GM21786 (cell line): Measurements from ENCODE around the gene JARID2.

ENCODE experiments used
- ATAC-seq: cut with Tn5 transposase; IDR thresholded peaks from one replicate; pipeline ENCODE4 v1.9.1; 2021; ENCODE audit not compliant: unreplicated experiment

The JARID2 gene

DNA sequence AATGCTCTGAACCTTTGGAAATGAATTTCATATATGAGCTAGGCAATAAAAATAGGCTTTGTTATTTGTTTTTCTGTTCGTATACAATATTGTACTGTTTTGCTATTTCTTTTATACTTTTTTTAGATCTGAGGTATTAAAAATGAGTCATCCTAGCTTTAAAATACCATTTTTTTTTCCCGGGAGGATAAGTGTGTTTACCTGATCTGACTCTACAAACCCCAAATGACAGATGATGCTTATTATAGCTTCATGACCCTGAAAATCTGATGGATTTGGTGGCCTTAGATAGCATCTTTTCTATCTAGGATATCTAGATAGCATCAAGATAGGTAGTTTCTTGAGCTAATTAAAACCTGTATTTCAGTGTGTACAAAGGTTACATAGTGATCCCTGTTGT, 210.6 kb downstream of the JARID2 start:
- no peak for ATAC-seq

DNA sequence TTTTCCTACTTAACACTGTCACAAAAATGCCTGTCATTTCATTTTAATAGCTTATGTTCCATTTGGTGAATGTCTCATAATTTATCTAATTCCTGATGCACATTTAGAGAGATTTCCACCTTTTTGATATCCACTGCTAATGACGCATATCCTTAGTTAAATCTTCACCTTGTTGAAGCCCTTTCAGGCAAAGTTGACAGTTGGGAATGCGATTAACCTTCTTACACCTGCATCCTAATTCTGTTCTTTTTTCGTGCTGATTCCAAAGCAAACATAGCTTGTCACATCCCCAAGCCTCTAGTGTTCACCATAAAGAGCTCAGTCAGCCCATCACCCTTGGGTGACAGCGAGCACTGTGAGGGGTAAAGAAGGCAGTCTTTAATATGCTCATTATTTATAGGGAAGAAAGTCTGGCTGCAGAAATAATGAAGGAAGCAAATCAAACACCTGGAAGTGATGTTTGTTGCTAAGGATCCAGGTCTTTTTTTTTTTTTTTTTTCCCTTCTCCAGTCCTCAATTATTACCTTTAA, 211.3 kb downstream of the JARID2 start:
- ATAC-seq = no peak

DNA sequence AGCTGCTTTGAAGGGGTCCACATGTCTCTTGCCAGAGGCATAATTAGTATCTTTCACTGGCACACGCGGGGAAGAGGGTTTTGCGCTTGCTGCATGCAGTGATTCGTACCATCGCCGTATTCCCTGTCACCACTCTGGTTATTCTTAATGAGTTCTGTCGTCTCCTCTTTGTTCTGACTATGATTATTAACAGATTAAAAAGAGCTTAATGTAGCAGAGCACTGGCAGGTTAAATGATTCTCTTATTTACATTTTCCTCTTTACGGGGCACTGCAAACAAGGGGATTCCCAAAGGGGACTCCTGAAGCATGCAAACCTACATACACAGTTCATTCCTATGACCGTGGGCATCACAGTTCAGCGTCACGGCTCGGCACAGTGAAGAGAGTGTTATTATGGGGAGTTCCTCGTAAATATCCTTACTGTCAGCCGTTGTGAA, 212.2 kb downstream of the JARID2 start:
- peak; percentile 62 for ATAC-seq

DNA sequence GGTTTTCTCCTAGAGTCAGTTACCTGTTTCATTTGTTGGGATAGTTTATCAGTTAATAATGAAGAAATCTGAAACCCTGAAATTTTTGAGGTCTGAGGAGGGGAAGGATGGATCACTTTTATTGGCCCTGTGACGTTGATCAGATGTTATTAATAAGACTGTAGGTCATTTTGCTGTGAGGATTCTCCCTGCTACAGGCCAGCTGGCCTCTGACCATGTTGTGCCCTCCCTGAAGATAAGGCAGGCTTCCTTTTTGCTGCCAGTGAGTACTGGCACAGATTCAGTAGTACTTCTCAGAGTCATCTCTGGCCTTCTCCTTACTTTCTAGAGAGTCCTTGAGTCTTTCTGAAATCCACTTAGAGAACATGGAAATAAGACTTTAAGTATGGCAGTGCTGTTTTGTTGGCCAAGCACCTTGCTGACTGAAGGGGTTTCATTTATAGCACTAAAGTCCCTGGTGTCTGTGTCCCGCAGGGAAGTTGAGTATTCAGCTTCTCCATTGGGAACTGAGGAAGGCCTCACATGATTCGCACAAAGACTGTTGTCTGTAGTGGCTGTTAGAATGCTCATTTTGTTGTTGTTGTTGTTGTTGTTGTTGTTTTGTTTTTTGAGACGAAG, 214.3 kb downstream of the JARID2 start:
- ATAC-seq = no peak

DNA sequence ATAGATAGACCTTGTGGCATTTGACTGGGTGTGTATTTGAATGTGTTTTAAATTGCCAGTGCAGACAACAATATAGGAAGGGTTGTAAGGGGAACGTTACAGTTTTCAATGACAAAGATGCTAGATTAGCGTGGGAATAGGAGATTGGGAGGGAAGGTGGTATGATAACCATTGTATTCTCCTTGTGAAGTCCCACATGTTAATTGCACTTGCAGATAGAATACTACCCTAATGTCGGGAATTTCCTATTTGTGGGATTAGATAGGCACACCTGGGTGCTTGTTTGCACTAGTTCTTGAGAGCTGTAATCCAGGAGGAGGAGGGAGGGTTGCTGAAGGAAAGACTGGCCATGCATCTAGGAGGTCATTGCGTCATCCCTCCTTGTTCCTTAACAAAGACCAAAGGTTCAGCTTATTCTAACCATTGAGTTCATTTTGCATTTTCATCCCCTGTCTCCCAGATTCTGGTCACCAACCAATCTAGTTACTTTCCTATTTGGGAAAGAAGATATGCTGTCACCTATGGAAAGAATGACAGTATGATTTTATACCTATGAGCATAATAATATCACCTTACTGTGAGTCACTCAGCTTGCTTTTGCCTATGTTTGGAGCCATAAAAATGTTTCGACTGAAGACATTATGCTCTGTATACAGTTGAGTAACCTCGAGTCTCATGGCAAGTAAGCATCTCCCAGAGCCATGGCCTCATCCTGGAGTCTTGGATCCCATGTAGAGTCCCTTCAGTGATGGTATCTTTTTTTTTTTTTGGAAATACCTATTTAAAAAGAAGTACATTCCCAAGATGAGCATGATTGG, 215.5 kb downstream of the JARID2 start:
- ATAC-seq = no peak

DNA sequence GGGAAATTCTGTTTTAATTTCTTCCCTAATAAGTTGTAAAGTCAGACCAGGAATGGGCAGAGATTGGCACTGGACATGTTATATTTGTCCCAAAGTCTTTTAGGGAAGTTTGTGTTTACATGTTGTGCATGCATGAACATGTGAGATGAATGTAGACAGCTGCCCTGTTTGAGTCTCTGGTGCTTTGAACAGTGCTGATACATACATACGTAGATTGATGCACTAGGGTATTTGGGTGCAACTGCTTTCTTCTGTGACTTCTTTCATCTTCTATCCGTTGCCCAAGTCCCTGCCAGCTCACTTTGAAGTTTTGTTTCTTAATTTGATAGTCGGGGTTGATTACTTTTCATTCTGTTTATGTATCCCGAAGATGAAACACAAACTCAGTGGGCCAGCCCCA, 216.4 kb downstream of the JARID2 start:
- no peak for ATAC-seq

DNA sequence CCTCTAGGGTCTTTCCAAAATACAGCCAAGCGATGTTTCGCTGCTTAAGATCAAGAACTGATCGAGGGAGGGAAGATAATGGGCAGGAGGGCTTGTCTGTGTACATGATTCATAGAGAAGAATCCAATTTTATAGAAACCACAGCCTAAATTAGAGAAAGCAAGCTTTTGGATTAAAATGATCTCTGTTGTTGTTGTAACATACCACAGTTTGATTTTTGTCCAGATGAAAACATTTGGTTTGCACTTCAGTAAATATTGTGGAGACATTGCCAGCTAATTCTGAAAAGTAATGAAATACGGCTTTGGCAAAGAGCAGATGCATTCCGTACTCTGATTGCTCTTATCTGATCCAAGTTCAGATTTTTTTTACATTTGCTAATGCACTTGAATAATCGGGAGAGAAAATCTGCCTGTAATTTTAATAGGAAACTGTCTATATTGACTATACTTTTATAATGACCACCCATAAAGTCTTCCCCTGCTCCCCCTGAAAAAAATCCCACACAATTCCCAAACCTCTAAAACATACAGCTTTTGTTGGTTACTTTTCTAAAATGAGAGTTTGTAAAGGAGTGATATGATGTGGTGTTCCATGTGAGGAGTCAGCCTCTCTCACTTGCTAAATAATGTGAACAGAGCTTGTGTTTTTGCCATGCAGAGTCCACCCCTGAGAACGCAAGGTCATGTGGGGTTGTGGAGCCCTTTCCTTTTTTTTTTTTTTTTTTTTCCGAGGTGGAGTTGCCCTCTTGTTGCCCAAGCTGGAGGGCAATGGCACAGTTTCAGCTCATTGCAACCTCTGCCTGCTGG, 217.1 kb downstream of the JARID2 start:
- no peak for ATAC-seq

DNA sequence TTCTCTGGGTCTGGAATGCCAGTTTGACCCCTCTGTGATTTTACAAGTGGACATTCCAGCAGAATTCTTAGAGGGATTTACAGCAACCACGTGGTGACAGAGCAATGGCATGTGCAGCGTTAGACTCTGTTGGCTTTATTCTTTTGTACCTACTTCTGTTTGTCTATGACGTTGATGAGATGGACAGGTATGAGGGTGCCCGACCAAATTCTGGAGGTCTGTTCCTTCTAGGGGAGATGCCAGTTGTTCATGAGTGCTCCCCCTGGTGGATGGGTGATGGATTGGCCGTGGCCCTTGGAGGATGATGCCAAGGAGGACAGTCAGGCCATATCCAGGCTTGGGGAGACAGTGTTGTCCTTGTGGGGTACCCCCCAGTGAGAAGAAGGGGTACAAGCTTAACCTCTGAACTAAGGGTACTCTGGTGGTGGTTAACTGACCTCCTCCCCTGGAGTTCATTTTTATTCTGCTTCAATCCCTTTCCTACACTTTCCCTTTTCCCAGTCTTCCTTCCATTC, 218.4 kb downstream of the JARID2 start:
- ATAC-seq = no peak

DNA sequence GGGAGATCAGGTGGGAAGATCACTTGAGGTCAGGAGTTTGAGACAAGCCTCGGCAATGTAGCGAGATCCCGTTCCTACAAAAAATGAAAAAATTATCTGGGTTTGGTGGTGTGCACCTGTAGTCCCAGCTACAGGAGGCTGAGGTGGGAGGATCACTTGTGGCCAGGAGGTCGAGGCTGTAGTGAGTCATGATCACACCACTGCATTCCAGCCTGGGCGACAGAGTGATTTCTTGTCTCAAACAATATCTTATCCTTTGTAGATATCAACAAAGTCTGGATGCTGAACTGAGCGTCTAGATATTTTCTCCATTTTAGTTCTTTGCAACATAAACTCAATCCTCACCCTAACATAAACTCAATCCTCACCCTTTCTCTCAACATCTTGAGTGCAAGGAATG, 219.3 kb downstream of the JARID2 start:
- ATAC-seq = no peak

DNA sequence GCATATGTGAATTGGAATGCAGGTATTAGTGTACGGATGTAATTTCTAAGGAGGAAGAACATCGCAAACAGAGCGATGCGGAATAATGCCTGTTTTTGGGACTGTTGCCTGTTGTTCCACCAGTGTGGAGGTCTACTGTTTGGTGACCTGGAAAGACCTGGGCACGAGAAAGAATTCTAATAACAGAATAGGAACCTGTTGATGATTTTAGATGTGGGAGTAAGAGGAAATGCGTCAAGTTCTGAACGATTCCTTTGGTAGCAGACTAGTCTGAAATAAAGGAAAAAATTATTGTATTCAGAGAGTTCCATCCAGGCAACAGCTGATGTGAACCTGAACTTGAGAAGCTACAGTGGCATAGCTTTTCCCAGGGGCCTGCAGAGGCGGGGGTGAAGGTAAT, 224.9 kb downstream of the JARID2 start:
- ATAC-seq = no peak

DNA sequence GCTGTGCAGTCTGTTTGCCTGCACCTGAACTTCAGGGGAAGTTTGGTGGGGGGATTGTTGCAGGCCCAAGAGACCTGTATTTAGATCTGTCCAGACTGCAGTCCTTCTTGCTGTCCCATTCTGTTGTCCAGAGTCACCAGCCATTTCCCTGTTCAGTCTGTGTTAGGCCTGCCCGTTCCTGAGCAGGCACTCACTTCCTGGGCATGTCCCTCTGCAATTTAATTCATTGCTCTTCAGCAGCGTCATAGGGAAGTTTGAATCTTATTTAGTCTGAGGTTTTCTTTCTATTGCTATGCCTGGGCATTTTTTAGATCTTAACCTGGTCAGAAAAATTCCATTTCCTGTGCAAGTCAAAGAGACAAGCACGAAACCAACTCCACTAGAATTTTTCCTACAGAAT, 226.8 kb downstream of the JARID2 start:
- ATAC-seq = no peak

DNA sequence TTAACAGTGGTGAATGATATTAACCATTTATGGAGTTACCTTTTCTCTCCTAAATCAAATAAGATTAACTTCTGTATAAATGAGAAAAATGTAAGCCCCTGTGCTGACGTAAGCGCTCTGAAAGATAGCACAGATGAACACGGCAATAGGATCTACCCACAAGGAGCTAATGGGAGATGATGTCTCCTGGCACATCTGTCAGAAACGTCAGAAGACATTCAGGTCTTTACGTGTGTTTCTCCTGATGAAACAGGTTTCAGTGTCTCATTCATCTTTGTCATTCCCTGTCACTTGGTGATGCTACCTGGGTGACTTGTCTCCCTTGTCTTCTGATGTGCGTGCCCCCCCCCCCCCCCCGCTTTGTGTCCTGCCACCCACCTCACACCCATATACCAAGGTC, 227.3 kb downstream of the JARID2 start:
- no peak for ATAC-seq

DNA sequence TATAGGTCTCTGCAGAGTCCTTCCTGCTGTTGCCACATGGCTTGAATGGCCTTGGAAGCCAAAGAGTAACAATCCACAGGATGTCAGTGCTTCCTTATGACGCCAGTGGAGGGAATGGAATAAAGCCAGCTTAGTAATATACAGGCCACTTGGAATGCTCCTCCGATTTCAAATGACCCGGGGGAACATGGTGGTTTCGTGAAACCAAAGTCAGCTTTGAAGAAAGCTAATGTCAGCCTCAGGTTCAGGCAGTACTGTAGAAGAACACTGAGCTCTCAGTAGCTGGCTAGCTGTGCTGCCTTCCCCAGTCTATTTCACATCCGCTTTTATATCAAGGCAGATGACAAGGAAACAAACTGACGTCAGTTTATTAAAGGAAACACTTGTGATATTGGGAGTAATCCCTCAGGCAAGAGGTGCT, 227.9 kb downstream of the JARID2 start:
- ATAC-seq = no peak

DNA sequence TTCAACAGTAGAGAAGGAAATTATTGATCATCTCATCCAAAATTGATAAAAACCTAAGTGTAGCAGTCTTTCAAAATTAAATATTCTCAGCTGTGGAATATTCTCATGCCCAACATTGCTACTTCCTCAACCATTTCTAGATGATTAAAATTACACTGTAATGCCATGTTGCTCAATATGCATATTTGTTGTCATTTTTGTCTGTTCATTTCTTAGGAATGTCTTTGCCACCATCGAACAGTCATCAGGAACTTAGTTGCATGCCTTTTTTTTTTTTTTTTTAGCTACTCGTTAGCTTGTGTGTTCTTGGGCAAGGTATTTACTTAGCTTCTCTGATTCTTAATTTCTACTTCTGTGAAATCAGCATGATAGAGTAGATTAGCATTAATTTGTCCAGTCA, 228.3 kb downstream of the JARID2 start:
- no peak for ATAC-seq

DNA sequence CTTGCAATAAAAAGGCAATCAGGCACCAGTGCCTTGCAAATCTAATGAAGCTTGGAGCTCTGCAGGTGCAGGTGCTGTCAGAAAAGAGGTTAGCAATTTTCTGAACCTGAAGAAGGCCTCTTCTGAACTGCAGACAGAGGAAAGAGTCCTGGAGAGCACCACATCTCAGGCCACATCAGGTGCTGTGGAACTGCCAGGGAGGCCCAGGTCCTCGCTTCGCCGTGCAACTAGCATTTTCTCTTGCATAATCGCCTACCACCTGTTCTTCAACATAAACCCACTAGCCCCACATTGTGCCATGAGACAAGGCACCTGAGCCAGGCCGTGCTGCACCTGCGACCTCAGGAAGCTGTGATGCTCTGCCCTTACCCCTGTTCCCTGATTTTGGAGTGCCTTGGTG, 229.4 kb downstream of the JARID2 start:
- ATAC-seq = no peak

DNA sequence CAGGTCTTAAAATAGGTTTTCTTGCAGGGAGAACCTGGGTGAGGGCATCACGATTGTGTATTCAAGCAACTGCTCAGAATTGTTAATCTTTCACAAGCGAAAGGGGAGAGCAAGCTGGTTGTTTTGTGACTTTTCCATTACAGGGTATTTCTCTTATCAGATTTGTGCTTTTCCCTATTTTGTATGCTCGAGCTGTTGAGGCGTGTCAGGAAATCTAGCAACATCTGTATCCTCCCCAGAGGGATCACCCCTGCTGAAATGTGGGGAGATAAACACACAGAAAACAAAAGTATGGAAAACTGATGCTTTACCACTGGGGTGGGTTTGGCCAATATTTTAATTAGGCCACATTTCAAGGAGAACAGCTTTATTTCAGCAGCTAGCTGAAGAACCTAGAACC, 230.0 kb downstream of the JARID2 start:
- ATAC-seq = no peak

DNA sequence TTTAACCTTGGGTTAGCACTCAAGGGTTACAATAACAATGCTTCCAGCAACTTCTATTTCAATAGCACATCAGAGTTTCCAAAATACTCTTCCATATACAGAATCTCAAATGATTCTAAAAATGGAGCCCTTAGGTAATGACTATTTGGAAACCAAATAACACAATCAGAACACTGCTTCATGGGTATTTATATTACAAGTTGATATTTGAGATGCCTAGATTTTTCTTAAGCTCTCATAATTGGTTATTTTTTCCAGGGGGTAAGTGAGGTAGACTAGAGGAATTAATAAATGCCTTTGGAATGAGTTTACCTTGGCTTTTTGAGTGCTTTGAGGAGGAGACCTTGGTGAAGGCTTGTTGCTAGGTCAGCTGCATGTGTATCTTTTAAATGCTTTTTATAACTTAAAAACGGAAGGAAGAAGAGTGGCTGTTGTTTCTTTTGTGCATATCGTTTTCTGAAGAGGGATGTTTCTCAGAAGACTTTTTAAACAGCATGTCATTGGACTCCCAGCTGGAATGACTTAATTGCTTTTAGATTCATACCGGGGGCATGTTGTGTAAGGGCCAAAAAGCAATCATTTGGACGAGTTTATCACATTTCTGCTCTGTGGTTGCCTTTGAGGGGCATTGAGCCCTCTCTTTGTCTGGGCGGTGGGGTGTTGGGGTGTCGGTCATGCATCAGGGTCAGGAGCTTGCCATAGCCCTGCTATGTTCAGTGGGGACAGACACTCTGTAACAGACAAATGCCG, 230.9 kb downstream of the JARID2 start:
- ATAC-seq = no peak

DNA sequence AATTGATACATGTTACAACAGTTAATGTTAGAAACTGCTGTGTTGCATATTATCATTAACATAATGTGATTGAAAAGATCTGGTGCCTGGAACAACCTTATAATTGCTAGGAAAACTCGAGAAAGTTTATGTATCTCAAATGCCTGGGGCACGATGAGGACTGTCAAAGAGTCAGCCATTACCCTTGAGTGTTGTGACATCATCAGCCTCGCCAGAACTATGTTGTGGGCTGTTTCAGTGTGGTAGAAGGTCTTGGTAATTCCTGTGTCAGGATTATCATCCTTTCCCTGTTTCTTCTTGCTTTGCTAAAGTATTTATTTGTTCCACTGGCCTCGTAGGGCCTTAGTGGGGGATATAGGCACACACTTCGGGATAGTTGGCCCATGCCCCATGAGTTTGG, 231.9 kb downstream of the JARID2 start:
- no peak for ATAC-seq

DNA sequence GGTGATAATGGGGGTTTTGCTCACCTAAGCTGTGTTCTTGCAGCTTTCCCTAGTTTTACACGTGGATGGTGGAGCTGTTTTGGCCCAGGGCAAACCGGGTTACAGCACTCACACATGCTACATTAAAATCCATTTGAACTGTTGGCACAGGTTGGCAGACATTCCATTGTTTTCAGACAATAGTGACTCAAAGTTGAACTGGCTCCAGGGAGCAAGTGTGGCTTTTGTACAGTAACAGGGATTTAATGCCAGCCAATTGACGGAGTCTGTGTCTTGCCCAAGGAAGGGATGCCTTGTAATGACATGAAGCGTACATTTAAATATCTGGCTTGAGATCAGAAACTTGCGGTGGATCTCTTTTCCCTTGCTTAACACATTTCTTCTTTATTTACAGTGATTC, 233.9 kb downstream of the JARID2 start:
- no peak for ATAC-seq

DNA sequence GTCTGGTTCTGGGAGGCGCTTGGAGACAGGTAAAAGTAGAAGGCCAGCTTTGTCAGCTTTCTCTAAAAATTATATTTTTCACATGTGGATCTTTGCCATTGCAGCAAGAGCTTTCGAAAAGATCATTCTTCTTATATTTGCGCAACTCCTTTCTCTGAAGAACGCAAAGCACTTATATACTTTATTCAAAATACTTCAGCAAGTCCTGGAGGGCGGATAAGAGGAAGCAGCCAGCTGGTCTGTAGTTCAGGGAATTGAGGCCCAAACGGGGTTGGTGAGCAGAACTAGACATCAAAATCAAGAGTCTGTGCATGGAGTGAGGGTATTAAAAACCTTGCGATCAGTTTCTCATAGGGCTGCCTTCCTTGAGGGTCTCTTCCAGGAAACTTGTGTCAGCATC, 234.7 kb downstream of the JARID2 start:
- ATAC-seq = no peak
